Testis (tissue), 3 donors: Measurements from ENCODE around the gene BCL2L11. TPM values are rescaled to one million over a fixed set of nuclear protein-coding genes. Genes with fewer than 3 reads are reported as not detected.
A peak's percentile ranks its signal among the peaks of the same experiment; 100 is the strongest.

Experiments used
- DNase-seq: peaks from one replicate; pipeline ENCODE4 v3.0.0-alpha.2; 2019
- H3K27ac ChIP-seq, 2 donors: fragments of 200-600 bp; sonication (generic); one replicate each; pipeline ENCODE4 v1.5.1; 2019
- H3K27me3 ChIP-seq: fragments of 200-600 bp; sonication (generic); one replicate; pipeline ENCODE4 v1.5.1; 2019
- H3K36me3 ChIP-seq: fragments of 200-600 bp; sonication (generic); one replicate; pipeline ENCODE4 v1.5.1; 2017; ENCODE audit warnings: low read depth; ENCODE audit errors: missing control alignments
- H3K4me1 ChIP-seq: fragments of 200-600 bp; sonication (generic); one replicate; pipeline ENCODE4 v1.5.1; 2019
- H3K4me3 ChIP-seq, 2 donors: fragments of 200-600 bp; sonication (generic); one replicate each; pipeline ENCODE4 v1.5.1; 2017 to 2019
- H3K9me3 ChIP-seq: fragments of 200-600 bp; sonication (generic); one replicate; pipeline ENCODE4 v1.5.1; 2017
- POLR2A ChIP-seq: fragments of 450-650 bp; IDR thresholded peaks from one replicate; pipeline ENCODE4 v1.6.1; 2017; ENCODE audit warnings: antibody characterized with exemption, mild to moderate bottlenecking, moderate library complexity
- WGBS, 2 donors: methylation state at CpG; one replicate each; pipeline ENCODE4 v1.1.5; 2018; 5-methylcytosine and 5-hydroxymethylcytosine counted together
- intact Hi-C: fragments of 100-400 bp; cut with DNase I; formaldehyde crosslinking; loops from one replicate; pipeline ENCODE4 v1.15.1; 2023; ENCODE audit warnings: low total_unique reads
- polyA plus RNA-seq: library from polyadenylated mRNA; stranded (reverse); fragments of 350-450 nt; fragmentation: Illumina TruSeq; extraction: RNeasy Lipid Tissue Mini Kit (QIAGEN cat#74804); gene quantifications from one replicate; pipeline ENCODE4 v1.2.3, GENCODE V29; 2014; ENCODE audit warnings: low read depth, low replicate concordance; ENCODE audit not compliant: insufficient read depth
- total RNA-seq, 2 donors: library from RNA; depleted of rRNA; stranded (reverse); fragments of >200 nt; gene quantifications; one replicate each; pipeline ENCODE4 v1.2.3, GENCODE V29; 2016
- TF ChIP-seq, protein P1 (sequence below), 3 experiments: fragments of 450-650 bp in 2 of 3; fragments of 200-600 bp in 1 of 3; sonication (generic) in 1 of 3; IDR thresholded peaks; one replicate each; pipeline ENCODE4 v1.5.1; 2016 to 2019; ENCODE audit warnings: antibody characterized with exemption in 3 of 3, mild to moderate bottlenecking in 2 of 3, moderate library complexity in 1 of 3

Gene BCL2L11
- total and polyA plus RNA-seq, 3 donors from 2014 or later, result 26.4 to 41.7 (median 29.3) TPM

DNA sequence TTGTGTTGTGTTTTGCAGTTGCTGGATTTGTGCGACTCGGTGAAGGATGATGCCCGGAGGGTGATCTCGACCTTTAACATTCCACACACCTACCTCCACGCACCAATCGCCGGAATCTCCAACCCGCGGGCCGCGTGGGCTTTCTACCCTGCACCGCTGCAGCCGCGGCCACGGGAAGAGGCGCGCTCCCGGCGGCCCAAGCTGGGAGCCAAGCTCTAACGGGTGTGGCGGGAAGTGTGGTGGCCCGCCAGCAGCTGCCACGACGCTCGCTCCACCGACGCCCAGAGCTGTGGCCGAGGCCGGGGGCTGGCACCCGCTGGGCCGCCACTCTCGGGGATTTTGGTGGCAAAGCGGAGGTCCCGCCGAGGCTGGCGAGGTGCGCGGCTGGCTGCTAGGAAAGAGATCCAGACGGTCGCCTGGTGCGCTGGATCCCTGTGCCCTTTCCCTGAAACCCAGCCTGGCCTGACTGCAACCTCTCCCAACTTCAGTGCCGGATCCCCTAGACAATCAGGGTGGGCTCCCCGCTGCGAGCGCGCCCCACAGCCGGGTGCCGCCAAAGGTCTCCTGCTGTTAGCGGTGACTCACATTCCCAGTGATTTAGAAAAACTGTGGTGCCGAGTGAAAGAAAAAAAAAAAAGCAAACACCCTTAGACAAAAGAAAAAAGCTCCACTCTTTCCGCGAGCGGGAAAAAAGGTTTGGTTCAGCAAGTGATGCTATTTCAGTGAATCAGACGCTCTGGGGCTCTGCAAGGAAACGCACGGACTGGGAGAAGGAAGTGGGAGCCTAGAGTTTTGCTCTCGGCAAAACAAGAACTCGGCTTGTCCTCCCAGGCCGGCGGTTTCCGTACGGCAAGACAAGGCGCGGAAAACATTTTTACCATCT is 2.9 kb upstream of the BCL2L11 start:
- intact Hi-C loops, result no loop called here
- WGBS, 2 donors, result 8 to 20% methylated on average over 32 to 64 of the region's 64 CpGs
- Histone ChIP-seq H3K36me3 (no peaks in the 10 kb centered on the region), H3K4me1 (peaks cover 6% of the 10 kb centered on the region), H3K27ac (no peak overlapping the region), H3K9me3 (no peaks in the 10 kb centered on the region), H3K27me3 (no peaks in the 10 kb centered on the region), H3K4me3 (peak overlapping the region; percentile 25 to 77)
- no peak for DNase-seq
- TF ChIP-seq, protein P1, sequence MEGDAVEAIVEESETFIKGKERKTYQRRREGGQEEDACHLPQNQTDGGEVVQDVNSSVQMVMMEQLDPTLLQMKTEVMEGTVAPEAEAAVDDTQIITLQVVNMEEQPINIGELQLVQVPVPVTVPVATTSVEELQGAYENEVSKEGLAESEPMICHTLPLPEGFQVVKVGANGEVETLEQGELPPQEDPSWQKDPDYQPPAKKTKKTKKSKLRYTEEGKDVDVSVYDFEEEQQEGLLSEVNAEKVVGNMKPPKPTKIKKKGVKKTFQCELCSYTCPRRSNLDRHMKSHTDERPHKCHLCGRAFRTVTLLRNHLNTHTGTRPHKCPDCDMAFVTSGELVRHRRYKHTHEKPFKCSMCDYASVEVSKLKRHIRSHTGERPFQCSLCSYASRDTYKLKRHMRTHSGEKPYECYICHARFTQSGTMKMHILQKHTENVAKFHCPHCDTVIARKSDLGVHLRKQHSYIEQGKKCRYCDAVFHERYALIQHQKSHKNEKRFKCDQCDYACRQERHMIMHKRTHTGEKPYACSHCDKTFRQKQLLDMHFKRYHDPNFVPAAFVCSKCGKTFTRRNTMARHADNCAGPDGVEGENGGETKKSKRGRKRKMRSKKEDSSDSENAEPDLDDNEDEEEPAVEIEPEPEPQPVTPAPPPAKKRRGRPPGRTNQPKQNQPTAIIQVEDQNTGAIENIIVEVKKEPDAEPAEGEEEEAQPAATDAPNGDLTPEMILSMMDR (IDR thresholded peaks at IDR 0.05), result no peak
- TF ChIP-seq POLR2A, result no peak

DNA sequence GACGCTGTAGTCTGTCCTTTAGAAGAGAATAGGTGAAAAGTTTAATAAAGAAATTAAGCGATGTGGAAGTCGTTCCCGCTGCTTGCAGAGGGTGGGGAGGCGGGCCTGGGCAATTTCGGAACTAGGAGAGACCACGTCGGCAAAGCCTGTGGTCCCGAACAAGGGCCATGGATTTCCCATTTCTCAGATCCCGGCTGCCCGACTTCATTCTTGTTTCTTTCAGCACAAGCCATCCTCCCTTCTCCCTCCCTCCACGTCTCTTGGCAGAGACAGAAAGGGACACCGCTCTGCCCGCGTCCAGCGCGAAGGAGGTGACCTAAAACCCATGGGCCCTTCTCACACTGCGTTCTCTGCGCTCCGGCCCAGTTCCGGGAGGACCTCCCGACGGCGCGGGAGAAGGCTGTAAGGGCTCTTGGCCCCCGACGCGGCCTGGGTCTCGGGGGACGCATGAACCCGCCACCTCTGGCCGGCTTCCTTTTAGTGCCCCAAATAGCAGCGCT is 2.2 kb upstream of the BCL2L11 start:
- WGBS, 2 donors, result 11 to 23% methylated on average over 26 to 33 of the region's 33 CpGs
- no peak for DNase-seq
- Histone ChIP-seq H3K27me3 (no peaks in the 10 kb centered on the region), H3K36me3 (no peaks in the 10 kb centered on the region), H3K9me3 (no peaks in the 10 kb centered on the region), H3K27ac (no peak overlapping the region), H3K4me3 (peak overlapping the region; percentile 25 to 77), H3K4me1 (peaks cover 6% of the 10 kb centered on the region)
- intact Hi-C loops, result no loop called here
- TF ChIP-seq, protein P1 (IDR thresholded peaks at IDR 0.05), result no peak
- TF ChIP-seq POLR2A, result no peak

DNA sequence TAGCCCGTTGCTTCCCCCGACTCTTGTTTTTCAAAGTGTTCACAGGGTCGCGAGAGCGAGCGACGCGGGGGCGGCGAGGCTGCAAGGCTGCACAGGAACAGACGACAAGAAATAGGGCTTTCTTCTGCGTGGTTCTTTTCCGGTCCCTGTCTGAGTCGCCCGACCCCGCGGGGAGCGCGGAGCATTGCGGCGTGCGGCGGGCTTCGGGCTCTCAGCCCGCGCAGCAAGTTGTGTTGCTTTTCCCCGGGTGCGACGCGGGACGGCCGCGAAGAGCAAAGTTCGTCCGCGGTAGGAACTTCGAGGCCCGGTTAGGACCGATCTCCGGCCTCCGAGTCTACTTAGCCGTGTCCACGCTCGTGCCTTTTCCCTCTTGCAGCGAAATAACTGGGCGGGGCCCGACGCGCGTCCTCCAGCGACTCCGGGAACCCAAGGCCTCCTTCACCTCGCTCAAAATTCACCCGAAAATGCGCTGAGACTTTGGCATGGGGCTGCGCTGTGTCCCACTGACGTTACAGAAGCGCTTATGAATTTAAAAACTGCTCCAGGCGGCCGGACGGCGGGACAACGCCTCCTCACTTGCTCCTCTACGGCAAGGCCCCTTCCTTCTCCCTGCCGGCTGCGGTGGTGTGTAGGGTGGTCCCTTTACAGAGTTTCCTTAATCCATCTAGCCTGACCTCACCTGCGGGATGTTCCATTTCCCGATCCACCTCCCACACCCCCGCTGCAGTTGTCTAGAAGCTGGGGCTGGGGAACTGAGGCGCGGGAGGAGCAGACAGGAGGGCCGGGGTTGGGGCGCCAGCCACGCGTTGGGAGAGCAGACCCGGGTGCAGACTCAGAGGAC is 1.5 kb upstream of the BCL2L11 start:
- no peak for DNase-seq
- Histone ChIP-seq H3K27me3 (no peaks in the 10 kb centered on the region), H3K4me3 (peak overlapping the region; percentile 77 to 79), H3K36me3 (no peaks in the 10 kb centered on the region), H3K9me3 (no peaks in the 10 kb centered on the region), H3K4me1 (peaks cover 6% of the 10 kb centered on the region), H3K27ac (no peak overlapping the region)
- intact Hi-C loops, result no loop called here
- WGBS, 2 donors, result 14 to 20% methylated on average over 24 to 76 of the region's 76 CpGs
- TF ChIP-seq POLR2A, result no peak
- TF ChIP-seq, protein P1 (IDR thresholded peaks at IDR 0.05), result no peak

DNA sequence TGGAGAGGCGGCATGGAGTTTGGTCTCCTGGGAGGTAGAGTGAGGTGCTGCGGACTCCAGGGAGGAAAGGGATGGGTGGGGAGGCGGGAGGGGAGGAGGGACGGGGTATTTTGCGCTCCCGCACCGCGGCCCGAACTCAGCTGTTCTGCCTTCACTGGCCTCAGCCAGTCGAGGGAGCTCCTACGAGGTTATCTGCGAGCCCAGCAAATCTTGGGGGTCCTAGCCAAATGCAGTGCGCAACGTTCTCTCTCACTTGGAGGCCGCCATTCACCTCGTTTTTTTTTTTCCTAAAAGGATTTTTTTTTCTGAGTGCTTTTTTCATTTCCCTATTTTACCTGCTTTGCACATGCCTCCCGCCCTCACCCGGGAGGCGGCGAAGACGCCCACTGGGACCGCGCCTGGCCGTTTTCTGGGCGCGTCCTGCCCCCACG is 877 bp upstream of the BCL2L11 start:
- Histone ChIP-seq H3K27me3 (no peaks in the 10 kb centered on the region), H3K9me3 (no peaks in the 10 kb centered on the region), H3K4me3 (peak overlapping the region; percentile 77 to 79), H3K36me3 (no peaks in the 10 kb centered on the region), H3K27ac (peak overlapping the region; percentile 27 to 77), H3K4me1 (peaks cover 6% of the 10 kb centered on the region)
- WGBS, 2 donors, result 9 to 11% methylated on average over 22 to 27 of the region's 27 CpGs
- TF ChIP-seq POLR2A, result no peak
- TF ChIP-seq, protein P1 (IDR thresholded peaks at IDR 0.05), result no peak
- intact Hi-C loops, result no loop called here
- no peak for DNase-seq
